Adipocyte (in vitro differentiated cells): Measurements from ENCODE around the gene FRRS1L.
A peak's percentile ranks its signal among the peaks of the same experiment; 100 is the strongest.

Experiments
- DNase-seq: peaks from one replicate; pipeline ENCODE4 v3.0.0-alpha.2; 2015; ENCODE audit warnings: low read depth
- H3K27me3 ChIP-seq: replicated peaks from 2 replicates; pipeline ENCODE4 v1.7.0; 2013; ENCODE audit warnings: mild to moderate bottlenecking, low read length, moderate library complexity; ENCODE audit not compliant: control insufficient read depth, insufficient read depth
- H3K36me3 ChIP-seq: 2 replicates; pipeline ENCODE4 v1.7.0; 2013; ENCODE audit warnings: low read length, mild to moderate bottlenecking, moderate library complexity; ENCODE audit not compliant: control insufficient read depth, insufficient read depth, severe bottlenecking
- H3K4me1 ChIP-seq: 2 replicates; pipeline ENCODE4 v1.7.0; 2013; ENCODE audit warnings: mild to moderate bottlenecking, low read length, moderate library complexity; ENCODE audit not compliant: control insufficient read depth, insufficient read depth
- H3K4me3 ChIP-seq: 2 replicates; pipeline ENCODE4 v1.7.0; 2013; ENCODE audit warnings: mild to moderate bottlenecking, low read length, moderate library complexity
- H3K9ac ChIP-seq: 2 replicates; pipeline ENCODE4 v1.7.0; 2013; ENCODE audit warnings: mild to moderate bottlenecking, low read length, moderate library complexity
- H3K9me3 ChIP-seq: 2 replicates; pipeline ENCODE4 v1.7.0; 2013; ENCODE audit warnings: mild to moderate bottlenecking, low read length, moderate library complexity; ENCODE audit not compliant: control insufficient read depth

FRRS1L gene

DNA sequence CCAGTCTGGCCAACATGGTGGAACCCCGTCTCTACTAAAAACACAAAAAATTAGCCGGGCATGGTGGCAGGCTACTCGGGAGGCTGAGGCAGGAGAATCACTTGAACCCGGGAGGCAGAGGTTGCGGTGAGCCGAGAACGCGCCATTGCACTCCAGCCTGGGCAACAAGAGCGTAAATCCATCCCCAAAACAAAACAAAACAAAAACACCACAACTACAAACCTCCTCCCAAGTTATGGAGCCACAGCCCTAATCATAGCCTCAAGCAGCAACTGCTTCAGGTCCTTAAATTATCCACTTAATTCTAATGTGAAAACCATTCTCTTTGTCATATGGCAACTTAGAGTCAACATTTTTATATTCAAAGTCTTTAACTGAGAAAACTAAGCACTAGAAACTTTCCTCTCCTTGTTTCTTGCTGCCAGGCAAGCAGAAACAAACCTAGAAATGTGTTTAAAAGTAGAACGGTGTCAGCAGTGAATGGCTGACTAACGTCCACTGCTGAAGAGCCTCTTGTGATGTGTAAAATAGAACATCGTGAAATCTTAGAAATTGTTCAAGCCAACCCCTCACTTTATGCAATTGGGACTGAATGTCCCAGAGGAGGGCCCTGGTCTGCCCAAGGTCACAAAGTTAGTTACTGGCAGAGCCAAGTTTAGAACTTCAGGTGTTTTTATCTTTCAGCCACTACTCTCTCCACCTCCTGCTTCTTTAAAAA, 53.0 kb downstream of the FRRS1L start:
- H3K9me3 ChIP-seq: no peaks in the 10 kb centered on the region
- no peak for DNase-seq
- peak overlapping the region; percentile 28 for H3K4me3 ChIP-seq
- peaks cover 86% of the 10 kb centered on the region for H3K4me1 ChIP-seq
- no peaks in the 10 kb centered on the region for H3K36me3 ChIP-seq
- no peaks in the 10 kb centered on the region for H3K27me3 ChIP-seq
- peak overlapping the region; percentile 54 for H3K9ac ChIP-seq

GRCh38 chr9:109113254-109113653, 53.8 kb downstream of the FRRS1L start:
- Histone ChIP-seq H3K27me3 (no peaks in the 10 kb centered on the region), H3K36me3 (no peaks in the 10 kb centered on the region), H3K4me1 (peaks cover 91% of the 10 kb centered on the region), H3K9me3 (no peaks in the 10 kb centered on the region), H3K4me3 (no peak overlapping the region), H3K9ac (no peak overlapping the region)
- no peak for DNase-seq

DNA sequence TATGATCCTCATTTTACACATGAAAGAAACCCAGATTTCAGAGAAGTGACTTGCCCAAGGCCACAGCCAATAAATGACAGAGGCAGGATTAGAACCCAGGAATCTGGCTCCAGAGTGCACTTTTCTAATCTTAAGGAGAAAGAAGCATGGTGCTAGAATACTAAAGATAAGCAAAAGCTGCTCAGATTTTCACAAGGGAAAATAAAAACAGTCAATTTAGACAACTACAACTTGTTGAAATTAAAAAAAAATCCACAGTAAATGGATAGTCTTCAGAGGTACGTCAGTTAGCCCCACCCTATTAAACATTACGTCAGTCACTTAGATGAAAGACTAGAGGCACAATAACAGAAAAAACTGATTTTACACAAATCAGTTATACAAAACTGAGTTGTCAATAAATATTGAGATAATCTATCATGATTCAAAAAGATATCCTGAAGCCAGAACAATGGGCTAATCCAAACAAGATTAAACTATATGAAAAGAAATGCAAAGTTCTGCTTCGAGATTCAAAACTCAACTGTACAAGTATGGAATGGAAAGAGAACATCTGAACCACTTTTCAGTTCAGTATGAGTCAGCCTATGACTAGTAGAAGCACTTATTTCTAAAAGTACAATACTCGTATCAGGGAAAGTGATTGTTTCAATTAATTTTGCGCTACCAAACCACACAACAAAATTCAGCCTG, 56.6 kb downstream of the FRRS1L start:
- no peaks in the 10 kb centered on the region for H3K9me3 ChIP-seq
- peak overlapping the region; percentile 66 for H3K4me3 ChIP-seq
- H3K4me1 ChIP-seq: peaks cover 73% of the 10 kb centered on the region

DNA sequence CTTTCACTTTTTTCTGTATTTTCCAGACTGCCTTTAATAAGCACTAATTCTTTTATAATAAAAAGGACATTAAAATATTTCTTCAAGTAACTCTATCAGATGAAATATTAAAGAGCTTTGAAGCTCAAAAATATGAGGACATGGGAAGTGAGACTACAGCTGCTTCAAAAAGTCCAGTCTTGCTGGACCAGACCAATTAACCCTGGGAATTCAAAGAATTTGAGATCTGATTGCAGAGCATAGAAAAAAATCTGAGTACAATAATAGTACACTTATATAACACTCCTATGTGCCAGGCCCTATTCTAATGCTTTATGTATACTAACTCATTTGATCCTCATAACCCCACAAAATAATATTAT, 57.1 kb downstream of the FRRS1L start:
- Histone ChIP-seq H3K9me3 (no peaks in the 10 kb centered on the region), H3K36me3 (peaks cover 6% of the 10 kb centered on the region), H3K9ac (no peak overlapping the region), H3K4me3 (peak overlapping the region; percentile 66), H3K27me3 (no peaks in the 10 kb centered on the region), H3K4me1 (peaks cover 68% of the 10 kb centered on the region)
- DNase-seq: peak; percentile 60

More for the DNA sequence above, 56.6 kb downstream of the FRRS1L start:
- no peaks in the 10 kb centered on the region for H3K27me3 ChIP-seq
- DNase-seq: peak; percentile 72
- peaks cover 3% of the 10 kb centered on the region for H3K36me3 ChIP-seq
- peak overlapping the region; percentile 39 for H3K9ac ChIP-seq

DNA sequence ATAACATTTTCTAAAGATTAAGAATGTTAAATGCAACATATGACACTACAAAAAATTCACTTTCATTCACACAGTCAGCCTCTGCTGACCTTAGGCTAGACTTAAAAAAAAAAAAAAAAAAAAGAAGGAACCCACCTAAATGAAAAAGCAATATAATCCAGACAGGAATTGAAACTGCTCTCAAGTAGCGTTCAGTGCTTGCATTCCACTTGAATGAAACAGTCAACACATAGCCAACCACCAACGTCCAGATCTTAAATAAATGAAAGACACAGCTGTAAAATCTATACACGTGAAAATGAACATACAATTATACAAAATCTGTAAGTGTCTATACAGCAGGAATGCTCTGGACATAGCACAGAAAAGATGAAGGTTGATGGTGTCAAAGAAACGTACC, 58.7 kb downstream of the FRRS1L start:
- H3K9me3 ChIP-seq: no peaks in the 10 kb centered on the region
- no peaks in the 10 kb centered on the region for H3K27me3 ChIP-seq
- H3K36me3 ChIP-seq: peaks cover 12% of the 10 kb centered on the region
- H3K4me3 ChIP-seq: no peak overlapping the region
- H3K9ac ChIP-seq: no peak overlapping the region
- H3K4me1 ChIP-seq: peaks cover 52% of the 10 kb centered on the region
- DNase-seq: peak; percentile 70

DNA sequence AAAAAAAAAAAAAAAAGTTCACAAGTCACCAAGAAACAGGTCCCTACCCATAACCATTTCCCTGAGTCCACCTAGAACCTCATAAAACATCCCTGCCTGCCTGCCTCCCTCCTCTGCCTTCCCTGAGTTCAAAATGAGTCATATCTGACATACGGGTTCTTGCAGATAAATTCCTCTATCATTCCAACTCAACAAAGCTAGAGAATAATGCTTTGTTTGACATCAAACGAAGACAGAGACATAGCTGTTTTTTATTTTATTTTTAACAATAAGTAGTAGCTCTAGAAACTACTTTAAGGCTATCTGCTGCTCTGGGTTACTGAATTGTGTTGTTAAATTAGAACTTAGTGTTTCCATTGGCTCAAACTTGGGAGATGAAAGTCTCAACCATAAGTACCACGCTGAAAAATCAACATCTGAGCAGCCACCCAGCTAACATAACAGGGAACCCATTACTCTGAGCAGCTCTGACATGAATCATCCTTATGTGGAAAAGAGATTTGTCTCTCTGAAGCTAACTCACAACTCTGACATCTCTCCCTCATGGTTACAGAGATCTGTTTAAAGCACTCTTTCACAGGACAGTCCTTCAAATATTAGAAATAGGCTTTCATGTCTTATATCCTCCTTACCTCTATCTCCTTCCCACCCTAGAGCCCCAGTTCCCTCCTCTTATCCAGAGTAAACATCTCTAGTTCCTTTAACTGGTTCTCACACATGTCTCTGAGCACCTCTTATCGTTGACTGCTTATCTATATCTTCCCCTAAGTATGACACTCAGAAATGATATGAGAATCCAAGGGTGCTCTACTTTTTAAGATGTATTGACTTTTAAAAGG, 59.4 kb downstream of the FRRS1L start:
- no peak overlapping the region for H3K9ac ChIP-seq
- no peak overlapping the region for H3K4me3 ChIP-seq
- peaks cover 47% of the 10 kb centered on the region for H3K4me1 ChIP-seq
- H3K9me3 ChIP-seq: no peaks in the 10 kb centered on the region
- DNase-seq: peak; percentile 70
- no peaks in the 10 kb centered on the region for H3K27me3 ChIP-seq
- H3K36me3 ChIP-seq: peaks cover 12% of the 10 kb centered on the region

DNA sequence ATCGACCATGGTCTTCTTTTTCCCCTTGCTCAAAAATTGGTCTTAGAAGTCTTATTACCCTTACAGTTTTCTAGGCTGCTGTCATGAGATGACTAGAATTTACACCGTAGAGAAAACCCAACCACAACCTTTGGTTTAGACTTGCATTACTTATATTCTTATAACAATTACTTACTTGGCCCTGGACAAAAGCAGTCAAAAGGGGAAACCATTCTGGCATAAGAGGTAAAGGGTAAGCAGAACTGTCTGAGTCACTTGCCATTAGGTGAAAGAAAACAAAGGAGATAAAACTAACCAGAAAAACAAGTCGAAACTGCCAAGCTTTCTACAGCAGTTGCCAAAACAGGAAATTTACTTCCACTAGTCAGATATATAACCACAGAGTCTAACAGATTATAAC, 65.2 kb downstream of the FRRS1L start:
- Histone ChIP-seq H3K27me3 (no peaks in the 10 kb centered on the region), H3K36me3 (peaks cover 12% of the 10 kb centered on the region), H3K4me1 (peaks cover 41% of the 10 kb centered on the region), H3K9me3 (no peaks in the 10 kb centered on the region), H3K9ac (no peak overlapping the region), H3K4me3 (peak overlapping the region; percentile 43)
- peak; percentile 51 for DNase-seq

DNA sequence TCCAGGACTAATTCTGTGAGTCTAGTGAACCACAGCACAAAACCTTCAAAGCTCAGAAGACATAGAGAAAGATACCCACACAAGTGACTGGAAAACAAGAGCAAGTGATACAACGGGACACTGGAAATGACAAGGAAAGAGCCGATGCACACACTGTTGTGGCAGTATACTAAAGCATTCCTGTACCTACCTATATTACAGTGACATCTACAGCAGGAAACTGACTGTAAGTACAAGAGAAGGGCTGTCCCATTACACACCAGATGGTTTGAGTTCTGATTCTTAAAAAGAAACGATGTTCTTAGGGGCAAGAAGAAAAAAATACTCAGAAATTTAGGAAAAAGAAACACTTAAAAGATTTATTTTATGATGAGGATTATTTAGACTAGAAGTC, 65.8 kb downstream of the FRRS1L start:
- Histone ChIP-seq H3K4me1 (peaks cover 41% of the 10 kb centered on the region), H3K4me3 (no peak overlapping the region), H3K9ac (no peak overlapping the region), H3K9me3 (no peaks in the 10 kb centered on the region), H3K27me3 (no peaks in the 10 kb centered on the region), H3K36me3 (peaks cover 12% of the 10 kb centered on the region)
- no peak for DNase-seq

DNA sequence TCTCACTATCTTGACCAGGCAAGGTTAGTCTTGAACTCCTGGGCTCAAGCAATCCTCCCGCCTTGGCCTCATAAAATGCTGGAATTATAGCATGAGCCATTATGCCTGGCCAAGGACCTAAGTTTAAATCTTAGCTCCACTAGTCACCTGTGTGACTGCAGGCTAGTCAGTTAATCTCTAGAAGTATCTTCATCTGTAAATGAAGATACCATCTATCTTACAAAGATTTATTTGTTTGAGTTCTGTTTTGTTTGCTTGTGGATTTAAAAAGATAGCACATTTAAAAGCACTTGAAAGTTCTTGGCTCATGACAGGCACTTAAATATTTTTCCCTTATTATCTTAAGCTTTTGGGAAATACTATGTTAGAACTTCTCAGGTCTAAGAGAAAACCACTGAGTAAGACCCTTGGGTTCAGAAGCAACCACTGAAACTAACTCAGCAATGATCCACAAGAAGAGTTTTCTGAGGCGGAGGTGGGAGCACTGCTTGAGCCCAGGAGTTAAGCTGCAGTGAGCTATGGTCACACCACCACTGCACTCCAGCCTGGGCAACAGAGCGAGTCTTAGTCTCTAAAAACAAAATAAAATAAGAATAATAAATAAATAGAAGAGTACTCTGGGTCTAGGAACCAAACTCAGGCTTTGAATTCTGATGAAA, 66.4 kb downstream of the FRRS1L start:
- peaks cover 41% of the 10 kb centered on the region for H3K4me1 ChIP-seq
- no peak for DNase-seq
- no peaks in the 10 kb centered on the region for H3K9me3 ChIP-seq
- H3K36me3 ChIP-seq: peaks cover 11% of the 10 kb centered on the region
- H3K4me3 ChIP-seq: no peak overlapping the region
- H3K9ac ChIP-seq: no peak overlapping the region
- no peaks in the 10 kb centered on the region for H3K27me3 ChIP-seq

GRCh38 chr9:109098960-109099308, 68.1 kb downstream of the FRRS1L start:
- H3K27me3 ChIP-seq: no peaks in the 10 kb centered on the region
- peaks cover 41% of the 10 kb centered on the region for H3K4me1 ChIP-seq
- H3K9ac ChIP-seq: peak overlapping the region; percentile 27
- no peaks in the 10 kb centered on the region for H3K9me3 ChIP-seq
- DNase-seq: no peak
- peaks cover 10% of the 10 kb centered on the region for H3K36me3 ChIP-seq
- no peak overlapping the region for H3K4me3 ChIP-seq
